GM21423 (cell line): ENCODE measurements around the gene RAPGEF5.

Source experiments
- ATAC-seq: cut with Tn5 transposase; IDR thresholded peaks from one replicate; pipeline ENCODE4 v1.9.1; 2021; ENCODE audit warnings: mild to moderate bottlenecking, moderate library complexity; ENCODE audit not compliant: unreplicated experiment

The RAPGEF5 gene

GRCh38 chr7:22350466-22351328 lies 6.3 kb downstream of the RAPGEF5 start:
- ATAC-seq = peak; percentile 49

DNA sequence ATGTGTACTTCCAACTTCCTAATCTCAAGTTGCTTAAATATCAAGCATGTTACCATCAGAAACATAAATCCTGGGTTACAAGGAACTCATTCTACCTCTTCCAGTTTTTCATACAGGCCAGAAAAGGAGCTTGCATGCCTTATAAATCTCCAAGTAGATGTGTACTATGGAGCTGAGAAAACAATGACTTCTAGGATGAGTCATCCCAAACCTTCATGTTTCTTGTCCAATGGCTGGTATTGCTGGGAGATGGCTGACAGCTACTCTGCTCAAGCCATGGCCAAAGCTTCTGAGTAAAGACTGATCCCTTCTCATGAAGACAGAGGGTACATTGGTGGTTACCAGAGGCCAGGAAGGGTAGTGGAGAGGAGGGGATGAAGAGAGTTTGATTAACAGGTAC lies 8.6 kb downstream of the RAPGEF5 start:
- ATAC-seq = no peak

- ATAC-seq = no peak
These were observed 10.4 kb downstream of the RAPGEF5 start for GRCh38 chr7:22346383-22347107.

GRCh38 chr7:22344655-22345054 lies 12.3 kb downstream of the RAPGEF5 start:
- no peak for ATAC-seq

DNA sequence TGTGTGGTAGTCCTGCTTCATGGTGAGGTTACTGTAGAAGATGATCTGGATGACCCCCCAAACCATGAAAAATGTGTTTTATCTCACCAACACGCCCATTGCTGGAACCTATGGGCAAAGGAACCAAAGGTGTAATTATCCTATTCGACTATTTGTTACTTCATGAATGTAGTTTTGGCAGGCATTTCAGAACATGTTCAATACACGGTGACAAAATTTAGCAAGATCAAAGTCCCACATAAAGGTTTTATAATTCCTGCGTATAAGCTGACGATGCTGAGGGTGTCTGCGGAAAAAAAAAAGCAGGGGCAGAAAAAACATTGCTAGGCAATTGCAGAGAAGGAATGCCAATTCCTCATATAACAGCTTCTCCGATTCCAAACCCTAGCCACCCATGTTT lies 13.3 kb downstream of the RAPGEF5 start:
- ATAC-seq = no peak

- ATAC-seq = no peak
These were observed 13.9 kb downstream of the RAPGEF5 start for GRCh38 chr7:22343071-22343470.

- no peak for ATAC-seq
These were observed 17.1 kb downstream of the RAPGEF5 start for GRCh38 chr7:22339725-22340390.

DNA sequence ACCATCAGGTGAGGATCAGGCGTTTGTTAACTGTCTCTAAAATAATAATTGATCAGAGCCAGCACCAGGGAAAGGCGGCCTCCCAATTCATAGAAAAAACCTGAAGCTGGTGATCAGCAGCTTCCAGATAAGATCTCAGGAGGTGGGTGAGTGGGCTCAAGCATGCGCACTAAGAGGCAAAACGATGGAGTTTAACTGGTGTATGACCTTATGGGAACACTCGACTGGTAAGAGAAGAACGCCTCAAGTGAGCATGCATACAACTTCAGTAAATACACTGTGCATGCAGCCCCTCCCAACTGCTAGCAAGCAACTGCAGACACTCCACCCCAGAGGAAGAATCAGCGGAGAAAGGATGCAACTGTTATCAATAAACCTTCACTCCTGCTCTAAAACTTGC lies 18.1 kb downstream of the RAPGEF5 start:
- no peak for ATAC-seq

DNA sequence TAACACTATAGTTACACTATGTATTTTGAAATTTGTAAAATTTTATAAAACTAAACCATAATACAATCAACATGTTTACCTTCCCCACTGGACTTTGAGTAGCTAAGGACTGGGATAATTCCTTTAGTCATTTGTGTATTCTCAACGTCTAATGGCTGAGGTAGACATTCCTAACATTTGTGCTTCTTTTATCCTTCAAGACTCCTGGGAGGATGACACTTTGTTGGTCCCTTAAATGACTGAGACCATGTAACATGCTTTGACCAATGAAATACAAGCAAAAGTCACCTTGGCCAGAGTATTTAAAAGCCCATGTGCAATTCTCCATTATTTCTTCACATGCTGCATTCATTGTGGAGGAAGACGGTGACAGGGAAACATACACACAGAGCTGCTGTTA lies 18.5 kb downstream of the RAPGEF5 start:
- ATAC-seq = no peak

DNA sequence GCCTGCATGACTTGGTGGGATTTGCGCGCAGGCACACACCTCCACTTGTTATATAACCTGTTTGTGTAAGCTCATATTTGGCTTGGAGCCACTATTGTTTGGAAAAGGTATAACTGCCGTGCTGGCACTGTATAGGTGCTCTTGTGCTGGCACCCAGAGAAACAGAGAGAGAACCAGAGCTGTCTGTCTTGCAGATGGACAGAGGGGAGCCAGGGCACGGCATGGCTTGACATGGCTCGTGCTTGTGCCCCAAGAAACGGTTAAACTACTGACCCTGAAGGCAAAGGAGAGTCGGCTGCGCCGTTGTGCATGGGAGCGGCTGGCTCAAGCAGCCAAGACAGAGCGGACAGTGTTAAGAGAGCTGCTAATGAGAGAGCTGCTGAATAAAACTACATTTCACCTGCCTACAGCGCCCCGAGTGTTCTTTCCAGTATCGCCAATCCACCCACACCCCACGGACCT lies 23.2 kb downstream of the RAPGEF5 start:
- no peak for ATAC-seq

DNA sequence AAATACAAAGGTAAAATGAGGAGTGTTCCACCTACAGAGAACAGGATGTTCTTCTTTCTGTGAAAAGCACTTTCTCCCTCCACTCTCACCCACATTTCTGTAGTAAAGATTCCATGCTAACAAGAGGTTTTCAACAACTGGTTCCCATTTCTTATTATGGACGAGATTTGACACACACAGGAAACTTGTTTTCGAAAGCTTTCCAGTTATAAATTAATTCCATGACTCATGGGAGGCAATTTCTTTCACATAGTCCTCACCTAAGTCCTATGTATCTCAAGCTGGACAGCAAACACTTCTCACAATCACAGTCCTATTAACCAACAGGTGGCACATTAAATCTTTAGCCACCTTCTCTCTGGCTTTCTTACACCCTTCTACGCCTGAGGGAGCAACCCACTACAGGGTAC lies 24.5 kb downstream of the RAPGEF5 start:
- ATAC-seq = no peak

- ATAC-seq = no peak
These were observed 25.2 kb downstream of the RAPGEF5 start for GRCh38 chr7:22331704-22332103.

DNA sequence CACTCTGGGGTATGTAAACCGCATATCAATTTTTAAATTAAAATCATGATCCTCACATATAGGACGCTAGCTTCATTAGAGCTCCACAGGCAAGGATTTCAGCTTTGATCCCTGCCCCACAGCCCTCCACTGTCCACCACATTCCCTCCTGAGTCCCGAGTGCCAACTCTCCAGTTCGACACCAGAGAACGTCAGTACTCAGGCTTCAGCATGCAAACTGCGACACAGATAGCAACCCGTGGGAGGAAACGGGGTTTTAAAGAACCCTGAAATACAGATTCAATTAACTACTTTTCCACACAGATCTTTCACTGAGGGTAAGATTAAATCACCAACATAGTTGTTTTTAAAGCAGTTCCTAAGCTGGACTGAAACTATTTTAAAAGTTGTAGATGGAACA lies 26.1 kb downstream of the RAPGEF5 start:
- ATAC-seq = no peak

GRCh38 chr7:22329816-22330524 lies 27.0 kb downstream of the RAPGEF5 start:
- ATAC-seq = no peak

DNA sequence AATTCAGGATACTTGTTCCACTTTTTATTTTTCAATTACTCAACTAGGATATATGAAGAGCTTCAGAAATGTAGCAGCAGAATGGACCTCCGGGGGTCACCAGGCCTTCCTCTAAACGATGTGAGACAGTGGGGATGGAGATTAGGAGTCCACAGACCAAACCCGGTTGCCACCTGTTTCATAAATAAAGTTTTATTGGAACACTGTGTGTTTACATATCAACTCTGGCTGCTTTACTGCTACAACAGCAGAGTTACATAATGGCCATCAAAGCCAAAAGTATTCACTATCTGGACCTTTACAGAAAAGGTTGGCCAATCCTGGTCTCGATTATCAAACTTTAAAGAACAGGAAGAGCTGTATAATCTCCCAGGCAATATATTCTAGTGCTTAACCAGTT lies 30.8 kb downstream of the RAPGEF5 start:
- no peak for ATAC-seq

DNA sequence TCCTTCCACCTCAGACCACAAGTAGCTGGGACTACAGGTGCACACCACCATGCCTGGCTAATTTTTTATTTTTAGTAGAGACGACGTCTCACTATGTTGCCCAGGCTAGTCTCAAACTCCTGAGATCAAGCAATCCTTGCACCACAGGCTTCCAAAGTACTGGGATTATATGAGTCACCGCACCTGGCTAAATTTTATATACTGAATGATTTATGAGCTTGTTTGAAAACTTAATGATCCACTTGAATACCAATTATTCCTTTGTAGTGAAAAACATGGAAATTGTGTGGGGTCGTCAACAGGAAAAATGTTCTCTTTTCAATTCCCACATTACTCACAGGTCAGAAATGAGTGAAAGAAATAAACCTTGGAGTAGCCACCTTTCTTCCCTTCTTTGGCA lies 31.3 kb downstream of the RAPGEF5 start:
- ATAC-seq = no peak

DNA sequence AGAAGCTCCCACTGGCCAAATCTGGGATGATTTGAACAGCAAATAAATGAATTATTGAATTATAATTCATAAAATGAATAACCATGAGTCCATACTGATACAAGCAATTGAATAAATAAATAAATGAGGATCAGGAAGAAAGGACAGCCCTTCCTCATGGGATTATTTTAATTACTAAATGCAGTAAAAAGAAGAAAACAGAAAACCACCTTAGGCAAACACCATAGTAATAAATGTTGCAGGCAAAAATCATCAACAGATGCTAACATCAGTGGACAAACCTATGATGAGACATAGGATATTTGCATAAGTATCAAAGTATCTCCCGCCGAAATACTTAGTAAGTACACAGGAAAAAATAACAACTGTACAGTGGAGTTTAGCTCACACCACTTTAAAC lies 33.2 kb downstream of the RAPGEF5 start:
- no peak for ATAC-seq

DNA sequence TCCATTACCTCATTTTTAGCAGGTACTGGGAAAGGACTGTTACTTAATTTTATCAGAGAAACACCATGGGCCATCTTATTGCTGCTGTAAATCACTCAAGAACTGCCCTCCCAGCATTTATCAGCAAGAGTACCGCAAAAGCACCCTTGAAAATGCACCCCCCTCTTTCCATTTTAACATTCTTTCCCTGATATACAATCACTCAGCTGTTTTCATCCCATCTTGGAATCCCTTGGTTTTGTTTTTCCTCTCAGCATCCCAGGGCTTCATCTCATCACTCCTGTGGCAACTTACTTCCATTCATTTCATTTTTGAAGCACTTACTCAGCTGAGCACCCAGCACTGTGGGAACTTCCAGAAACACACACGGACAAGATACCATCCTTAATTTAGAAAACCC lies 36.5 kb downstream of the RAPGEF5 start:
- ATAC-seq = no peak

GRCh38 chr7:22319424-22320403 lies 37.2 kb downstream of the RAPGEF5 start:
- ATAC-seq = no peak

DNA sequence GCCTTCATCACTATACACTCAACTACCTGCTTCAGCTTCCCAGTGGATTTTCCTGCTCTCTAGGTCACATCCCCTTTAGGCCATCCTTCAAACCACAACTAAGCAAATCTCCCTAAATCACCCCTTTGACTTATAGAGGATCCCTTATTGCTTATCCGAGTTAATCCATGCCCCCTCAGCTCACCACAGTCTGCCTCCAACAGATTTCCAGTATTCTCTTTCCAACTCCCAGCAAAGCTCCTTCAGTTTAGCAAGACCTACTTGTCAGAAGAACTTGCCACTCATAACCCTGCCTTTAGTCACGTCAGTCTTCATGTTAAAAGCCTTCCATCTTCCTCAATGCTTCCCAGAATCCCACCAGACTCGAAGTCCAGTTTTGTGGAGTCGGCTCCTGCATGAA lies 38.6 kb downstream of the RAPGEF5 start:
- no peak for ATAC-seq
